KOPT-K1 (cell line): ENCODE data around the gene AKAP10.
"Not testable (repeated sequence)": the region's sequence is repeated elsewhere in the genome, so short reads cannot be mapped to it uniquely, and the experiment has no call there.

Source experiments
- H3K27ac ChIP-seq: fragments of 200-600 bp; sonication (generic); 2 replicates; pipeline ENCODE4 v1.5.1; 2016; ENCODE audit warnings: antibody characterized with exemption, mild to moderate bottlenecking, low read depth, low read length; ENCODE audit not compliant: poor library complexity, severe bottlenecking
- H3K36me3 ChIP-seq: fragments of 200-600 bp; sonication (generic); 2 replicates; pipeline ENCODE4 v1.5.1; 2017; ENCODE audit warnings: antibody characterized with exemption, mild to moderate bottlenecking, low read length, moderate library complexity; ENCODE audit not compliant: insufficient read depth
- H3K9me3 ChIP-seq: fragments of 200-600 bp; sonication (generic); 2 replicates; pipeline ENCODE4 v1.5.1; 2017; ENCODE audit warnings: antibody characterized with exemption, low read length, mild to moderate bottlenecking; ENCODE audit not compliant: insufficient read depth, poor library complexity, severe bottlenecking

AKAP10 gene

DNA sequence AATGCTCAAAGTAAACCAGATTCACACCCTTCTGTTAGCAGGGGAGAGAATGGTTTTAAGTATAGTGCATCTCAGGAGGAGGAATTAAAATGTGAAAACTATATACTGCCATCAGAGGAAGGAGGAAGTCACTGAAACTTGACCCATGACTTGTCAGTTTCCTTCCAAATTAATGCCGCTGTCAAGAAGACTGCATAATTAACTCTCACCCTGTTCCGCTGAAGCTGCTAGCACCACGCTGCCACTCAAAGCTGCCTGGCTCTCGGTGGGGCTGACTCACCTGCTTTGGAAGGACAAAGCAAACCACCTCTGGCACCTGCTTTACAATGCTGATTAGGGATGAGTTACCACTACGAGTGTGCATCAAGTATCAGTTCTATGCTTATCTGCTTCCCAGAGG is 72.1 kb downstream of the AKAP10 start:
- peaks cover 99% of the 10 kb centered on the region for H3K36me3 ChIP-seq
- no peaks in the 10 kb centered on the region for H3K9me3 ChIP-seq
- H3K27ac ChIP-seq: no peak overlapping the region

DNA sequence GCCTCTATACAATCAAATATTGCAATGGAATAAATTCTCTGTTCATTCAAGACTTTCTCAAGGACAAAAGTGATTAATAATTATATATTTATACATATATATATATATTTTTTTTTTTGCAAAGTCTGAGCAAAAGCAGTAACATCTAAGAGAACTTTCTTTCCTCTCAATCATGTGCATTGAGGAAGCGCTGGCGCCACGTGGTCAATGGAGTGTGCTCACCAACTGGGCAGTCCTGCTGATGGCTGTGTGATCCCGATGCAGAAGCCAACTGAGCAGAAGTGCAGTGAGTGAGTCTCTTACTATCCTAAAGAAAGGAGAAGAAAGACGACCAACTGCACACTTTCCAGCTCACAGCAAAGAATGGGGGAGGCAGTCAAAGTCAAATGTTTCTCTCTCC is 72.7 kb downstream of the AKAP10 start:
- Histone ChIP-seq H3K27ac (no peak overlapping the region), H3K36me3 (peaks cover 98% of the 10 kb centered on the region)

DNA sequence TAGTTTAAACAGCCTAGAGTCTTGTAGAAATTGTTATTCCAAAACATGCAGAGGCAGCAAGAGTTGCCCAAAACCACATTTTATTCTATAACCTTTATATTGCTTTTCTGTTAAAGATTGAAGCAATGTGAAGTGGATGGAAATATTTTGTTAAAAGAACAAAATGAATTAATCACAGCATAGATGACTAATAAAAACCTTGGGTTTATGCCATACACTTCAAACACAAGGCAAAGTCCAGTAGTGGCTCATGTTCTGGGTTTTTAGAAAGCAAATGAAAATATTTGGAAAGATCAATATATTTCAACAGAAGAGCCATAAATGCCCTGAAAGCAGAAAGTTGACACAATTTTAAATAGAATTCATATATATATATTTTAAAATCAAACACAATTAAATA is 73.2 kb downstream of the AKAP10 start:
- Histone ChIP-seq H3K36me3 (peaks cover 93% of the 10 kb centered on the region), H3K9me3 (no peaks in the 10 kb centered on the region), H3K27ac (no peak overlapping the region)

More for the DNA sequence above, 72.7 kb downstream of the AKAP10 start:
- no peaks in the 10 kb centered on the region for H3K9me3 ChIP-seq

- H3K9me3 ChIP-seq: no peaks in the 10 kb centered on the region
- peaks cover 58% of the 10 kb centered on the region for H3K36me3 ChIP-seq
- H3K27ac ChIP-seq: no peak overlapping the region
Measured at GRCh38 chr17:19900809-19901208, 76.8 kb downstream of the AKAP10 start.

DNA sequence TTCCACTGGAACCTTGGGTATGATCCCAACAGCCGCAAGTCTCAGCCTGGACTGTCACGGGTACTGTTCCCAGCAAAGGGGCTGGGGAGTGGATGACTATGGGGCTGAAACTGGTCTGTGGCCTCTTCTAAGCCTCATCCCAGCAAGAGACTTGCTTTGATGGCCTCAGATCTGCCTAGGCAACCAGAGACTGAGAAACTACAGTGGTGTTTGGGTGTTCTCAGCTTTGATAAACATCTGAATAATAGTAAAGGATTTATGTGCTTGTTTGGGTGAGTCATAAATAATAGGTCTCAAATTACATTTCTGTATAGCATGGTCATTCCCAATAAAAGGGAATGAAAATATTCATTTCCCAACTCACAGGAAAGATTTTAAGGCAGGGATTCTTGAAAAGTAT is 79.7 kb downstream of the AKAP10 start:
- H3K9me3 ChIP-seq: no peaks in the 10 kb centered on the region
- peaks cover 29% of the 10 kb centered on the region for H3K36me3 ChIP-seq
- H3K27ac ChIP-seq: no peak overlapping the region

DNA sequence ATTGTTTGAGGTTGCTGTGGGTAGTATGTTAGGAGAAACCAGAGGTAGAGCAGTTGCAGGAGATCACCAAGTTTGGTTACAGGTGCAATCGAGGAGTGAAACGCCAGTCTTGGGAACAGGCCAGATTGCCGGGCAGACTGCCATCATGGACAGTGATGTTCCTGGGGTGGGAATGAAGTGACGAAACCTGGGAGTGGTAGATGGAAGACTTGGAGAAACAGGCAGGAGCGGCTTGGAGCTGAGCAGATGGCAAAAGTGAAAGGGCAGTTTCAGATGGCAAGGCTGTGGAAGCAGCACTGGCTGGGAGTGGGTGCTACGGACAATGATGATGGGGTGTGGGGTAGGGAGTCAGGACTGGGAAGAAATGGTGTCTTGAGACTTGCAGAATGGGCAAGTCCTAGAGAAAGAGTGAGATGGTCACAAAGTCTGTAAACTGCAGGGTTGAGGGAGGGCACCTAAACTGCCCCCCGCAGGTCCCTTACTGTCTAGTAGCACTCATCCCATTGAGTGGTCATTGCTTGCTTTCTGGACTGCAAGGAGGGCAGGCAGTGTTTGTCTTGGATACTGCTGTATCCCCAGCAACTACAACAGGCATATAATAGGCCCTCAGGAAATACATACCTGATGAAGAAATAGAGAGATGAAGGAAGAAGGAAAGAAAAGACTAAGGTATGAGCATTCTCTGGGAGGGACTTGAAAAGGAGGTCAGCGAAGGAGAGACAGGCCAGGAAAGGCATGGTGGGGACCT is 80.4 kb downstream of the AKAP10 start:
- no peak overlapping the region for H3K27ac ChIP-seq
- no peaks in the 10 kb centered on the region for H3K9me3 ChIP-seq
- peaks cover 22% of the 10 kb centered on the region for H3K36me3 ChIP-seq

DNA sequence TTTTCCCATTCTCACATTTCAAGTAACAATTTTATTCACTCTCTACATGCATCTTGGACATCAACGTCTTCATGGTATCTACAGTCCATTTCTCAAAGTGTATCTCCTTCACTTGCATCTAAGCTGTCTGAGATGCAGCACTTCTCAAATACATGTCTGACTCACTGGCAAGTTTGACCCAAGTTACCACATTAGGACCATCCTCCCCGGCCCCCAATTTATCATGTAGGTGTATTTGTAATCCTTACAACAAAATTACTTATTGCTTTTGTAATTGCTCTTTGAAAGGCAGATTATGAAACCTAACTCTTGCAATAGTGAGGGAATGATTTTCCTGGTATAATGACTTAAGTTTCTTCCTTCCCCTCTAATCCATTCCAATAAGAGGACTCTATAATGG is 80.9 kb downstream of the AKAP10 start:
- Histone ChIP-seq H3K9me3 (no peaks in the 10 kb centered on the region), H3K27ac (no peak overlapping the region), H3K36me3 (peaks cover 17% of the 10 kb centered on the region)

DNA sequence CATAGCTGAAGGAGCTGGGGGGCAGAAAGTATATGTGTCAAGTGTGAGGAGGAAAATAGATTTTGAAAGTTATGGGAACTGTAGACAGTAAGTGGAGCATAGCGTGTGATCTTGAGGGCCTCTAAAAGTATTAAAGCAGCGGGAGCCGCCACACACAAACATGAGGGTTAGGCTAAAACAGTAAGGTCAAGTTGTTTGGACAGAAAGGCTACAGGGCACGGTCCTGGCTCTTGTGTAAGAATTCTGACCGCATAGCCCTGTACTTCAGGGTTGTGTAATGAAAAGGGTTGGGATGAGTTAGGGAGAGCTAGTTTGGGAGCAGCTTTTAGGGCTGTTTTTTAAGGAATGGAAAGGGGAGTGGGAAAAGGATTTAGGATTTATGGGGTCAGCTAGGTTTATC is 87.1 kb downstream of the AKAP10 start:
- H3K36me3 ChIP-seq, H3K27ac ChIP-seq, H3K9me3 ChIP-seq: not testable (repeated sequence)

- H3K36me3 ChIP-seq: not testable (repeated sequence)
Measured at GRCh38 chr17:19890001-19890400, 87.6 kb downstream of the AKAP10 start.

DNA sequence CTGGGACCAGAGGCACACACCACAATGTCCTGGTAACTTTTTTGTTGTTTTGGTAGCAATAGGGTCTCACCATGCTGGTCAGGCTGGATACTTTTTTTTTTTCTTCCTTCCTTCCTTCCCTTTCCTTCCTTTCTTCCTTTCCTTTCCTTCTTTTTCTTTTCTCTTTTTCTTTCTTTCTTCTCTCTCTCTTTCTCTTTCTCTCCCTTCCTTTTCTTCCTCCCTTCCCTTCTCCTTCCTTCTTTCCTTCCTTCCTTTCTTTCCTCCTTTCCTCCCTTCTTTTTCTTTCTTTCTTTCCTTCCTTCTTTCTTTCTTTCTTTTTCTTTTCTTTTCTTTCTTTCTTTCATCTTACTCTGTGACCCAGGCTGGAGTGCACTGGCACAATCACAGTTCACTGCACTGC is 91.5 kb downstream of the AKAP10 start:
- H3K9me3 ChIP-seq: no peaks in the 10 kb centered on the region
- H3K27ac ChIP-seq: no peak overlapping the region
- no peaks in the 10 kb centered on the region for H3K36me3 ChIP-seq

More at GRCh38 chr17:19890001-19890400, 87.6 kb downstream of the AKAP10 start:
- H3K27ac ChIP-seq, H3K9me3 ChIP-seq: not testable (repeated sequence)

DNA sequence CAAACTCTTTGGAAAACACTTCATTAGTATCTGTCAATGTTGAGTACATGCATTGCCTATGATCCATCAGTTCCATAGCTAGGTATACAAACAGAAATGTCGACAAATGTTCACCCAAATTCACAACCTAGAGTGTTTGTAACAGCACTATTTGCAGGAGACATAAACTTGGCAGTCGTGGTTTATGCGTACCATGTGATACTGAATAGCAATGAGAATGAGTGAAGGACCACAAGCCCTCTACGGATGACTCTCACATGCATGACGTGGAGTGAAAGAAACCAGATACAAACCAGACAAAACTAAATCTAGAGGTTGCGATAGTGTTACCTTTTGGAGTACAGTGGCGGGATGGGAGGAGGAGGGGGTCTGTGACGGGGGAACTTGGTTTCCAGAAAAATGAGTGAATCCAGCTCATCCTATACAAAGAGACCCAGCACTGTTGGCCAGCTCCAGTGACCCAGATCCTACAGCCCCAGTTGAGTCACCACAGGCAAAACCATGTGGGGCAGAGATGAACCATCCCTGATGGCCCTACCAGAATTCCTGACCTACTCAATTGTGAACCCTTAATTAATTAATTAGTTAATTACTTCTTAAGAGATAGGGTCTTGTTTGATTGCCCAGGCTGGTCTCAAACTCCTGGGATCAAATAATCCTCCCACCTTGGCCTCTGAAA is 94.0 kb downstream of the AKAP10 start:
- H3K9me3 ChIP-seq: no peaks in the 10 kb centered on the region
- no peak overlapping the region for H3K27ac ChIP-seq
- no peaks in the 10 kb centered on the region for H3K36me3 ChIP-seq

DNA sequence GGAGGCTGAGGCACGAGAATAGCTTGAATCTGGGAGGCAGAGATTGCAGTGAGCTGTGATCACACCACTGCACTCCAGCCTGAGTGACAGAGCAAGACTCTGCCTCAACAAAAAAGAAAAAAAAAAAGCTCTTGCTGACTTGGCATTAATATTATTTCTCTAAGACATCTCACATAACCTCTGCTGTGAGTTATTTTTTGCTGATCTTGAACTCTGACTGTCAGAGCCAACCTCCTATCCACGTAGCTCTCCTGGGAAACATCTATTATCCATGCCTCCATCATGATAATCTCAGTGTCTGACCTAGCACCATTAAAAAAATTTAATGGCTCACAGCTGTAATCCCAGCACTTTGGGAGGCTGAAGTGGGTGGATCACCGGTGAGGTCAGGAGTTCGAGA is 97.2 kb downstream of the AKAP10 start:
- no peak overlapping the region for H3K27ac ChIP-seq
- H3K9me3 ChIP-seq: no peaks in the 10 kb centered on the region
- H3K36me3 ChIP-seq: no peaks in the 10 kb centered on the region

DNA sequence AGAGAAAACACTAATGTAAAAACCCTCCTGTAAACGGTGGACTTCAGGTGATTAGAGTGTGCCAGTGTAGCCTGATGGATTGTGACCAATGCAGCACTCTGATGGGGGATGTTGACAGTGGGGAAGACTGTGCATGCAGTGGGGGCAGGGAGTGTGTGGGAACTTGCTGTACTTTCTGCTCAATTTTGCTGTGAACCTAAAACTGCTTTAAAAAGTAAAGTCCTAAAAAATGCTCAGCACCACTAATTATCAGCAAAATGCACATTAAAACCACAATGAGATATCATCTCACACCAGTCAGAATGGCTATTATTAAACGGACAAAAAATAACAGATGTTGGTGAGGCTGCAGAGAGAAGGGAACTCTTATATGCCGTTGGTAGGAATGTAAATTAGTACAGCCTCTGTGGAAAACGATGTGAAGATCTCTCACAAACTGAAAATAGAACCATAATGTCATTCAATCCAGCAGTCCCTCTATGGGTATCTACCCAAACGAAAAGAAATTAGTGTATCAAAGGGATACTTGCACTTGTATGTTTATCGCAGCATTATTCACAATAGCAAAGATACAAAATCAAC is 100.2 kb downstream of the AKAP10 start:
- Histone ChIP-seq H3K36me3 (no peaks in the 10 kb centered on the region), H3K9me3 (no peaks in the 10 kb centered on the region), H3K27ac (peak overlapping the region; percentile 49)

GRCh38 chr17:19876529-19877161 is 101.0 kb downstream of the AKAP10 start:
- H3K36me3 ChIP-seq: no peaks in the 10 kb centered on the region

DNA sequence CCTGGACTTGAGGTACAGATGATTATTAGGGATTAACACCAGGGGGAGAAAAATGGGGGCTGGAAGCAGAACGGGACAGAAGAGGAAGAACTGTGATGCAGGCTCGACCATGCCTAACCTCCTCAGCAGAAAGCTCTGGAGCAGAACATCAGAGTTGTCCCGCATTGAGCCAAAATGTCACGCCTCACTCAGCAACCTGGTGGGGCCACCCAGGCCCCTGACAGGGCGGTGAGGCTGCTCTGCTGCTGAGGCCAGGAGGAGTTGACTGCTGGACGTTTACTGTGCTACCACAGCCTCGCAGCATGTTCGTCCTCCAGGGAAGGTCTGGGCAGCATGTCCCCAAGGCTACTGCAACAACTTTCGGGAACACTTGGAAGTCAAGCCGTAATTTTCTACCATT is 103.4 kb downstream of the AKAP10 start:
- Histone ChIP-seq H3K36me3 (no peaks in the 10 kb centered on the region), H3K9me3 (no peaks in the 10 kb centered on the region), H3K27ac (no peak overlapping the region)

More at GRCh38 chr17:19876529-19877161, 101.0 kb downstream of the AKAP10 start:
- H3K27ac ChIP-seq: peak overlapping the region; percentile 49
- no peaks in the 10 kb centered on the region for H3K9me3 ChIP-seq
